H9 (cell line): Measurements from ENCODE around the gene ALDH1A1. TPM values are rescaled to one million over a fixed set of nuclear protein-coding genes. Genes with fewer than 3 reads are reported as not detected.

Source experiments
- DNase-seq: peaks from one replicate; pipeline ENCODE4 v3.0.0-alpha.2; 2017
- H2AFZ ChIP-seq: one replicate; pipeline ENCODE4 v1.6.1; 2013; ENCODE audit warnings: mild to moderate bottlenecking, low read length, control low read depth, moderate library complexity
- H2AK5ac ChIP-seq: 2 replicates; pipeline ENCODE4 v1.6.1; 2013; ENCODE audit warnings: low read length, control low read depth, mixed read lengths; ENCODE audit not compliant: insufficient read length
- H2BK120ac ChIP-seq: one replicate; pipeline ENCODE4 v1.6.1; 2013; ENCODE audit warnings: low read depth, mild to moderate bottlenecking, low read length, control low read depth, inconsistent platforms; ENCODE audit not compliant: poor library complexity, severe bottlenecking
- H2BK12ac ChIP-seq: 2 replicates; pipeline ENCODE4 v1.6.1; 2013; ENCODE audit warnings: low read length, control low read depth, mixed read lengths, low read depth; ENCODE audit not compliant: insufficient read length
- H2BK15ac ChIP-seq: 2 replicates; pipeline ENCODE4 v1.6.1; 2013; ENCODE audit warnings: low read depth, low read length, control low read depth
- H2BK20ac ChIP-seq: one replicate; pipeline ENCODE4 v1.6.1; 2013; ENCODE audit warnings: low read depth, mild to moderate bottlenecking, low read length, control low read depth, inconsistent platforms; ENCODE audit not compliant: poor library complexity, severe bottlenecking
- H2BK5ac ChIP-seq: 2 replicates; pipeline ENCODE4 v1.6.1; 2013; ENCODE audit warnings: low read length, control low read depth, mixed read lengths; ENCODE audit not compliant: insufficient read length
- H3K14ac ChIP-seq: 2 replicates; pipeline ENCODE4 v1.6.1; 2013; ENCODE audit warnings: low read length, control low read depth; ENCODE audit not compliant: insufficient read depth
- H3K18ac ChIP-seq: 2 replicates; pipeline ENCODE4 v1.6.1; 2013; ENCODE audit warnings: low read depth, mild to moderate bottlenecking, mixed read lengths, low read length, control low read depth; ENCODE audit not compliant: insufficient read length
- H3K23ac ChIP-seq: 2 replicates; pipeline ENCODE4 v1.6.1; 2013; ENCODE audit warnings: low read length, control low read depth, mixed read lengths, low read depth; ENCODE audit not compliant: insufficient read length
- H3K23me2 ChIP-seq: 2 replicates; pipeline ENCODE4 v1.6.1; 2013; ENCODE audit warnings: low read depth, mild to moderate bottlenecking, mixed read lengths, low read length, control low read depth; ENCODE audit not compliant: insufficient read length, poor library complexity, severe bottlenecking
- H3K27ac ChIP-seq: 2 replicates; pipeline ENCODE4 v1.5.1; 2013; ENCODE audit warnings: low read length, control low read depth, mixed read lengths, low read depth; ENCODE audit not compliant: insufficient read length
- H3K27me3 ChIP-seq: 2 replicates; pipeline ENCODE4 v1.6.1; 2013; ENCODE audit warnings: low read length, control low read depth, inconsistent platforms; ENCODE audit not compliant: insufficient read depth
- H3K4ac ChIP-seq: 2 replicates; pipeline ENCODE4 v1.6.1; 2013; ENCODE audit warnings: low read depth, mild to moderate bottlenecking, control low read depth, inconsistent platforms, low read length, moderate library complexity
- H3K4me1 ChIP-seq: 2 replicates; pipeline ENCODE4 v1.6.1; 2013; ENCODE audit warnings: low read length, control low read depth, inconsistent platforms; ENCODE audit not compliant: insufficient read depth
- H3K4me2 ChIP-seq: 2 replicates; pipeline ENCODE4 v1.6.1; 2013; ENCODE audit warnings: low read length, control low read depth, mixed read lengths; ENCODE audit not compliant: insufficient read length, insufficient read depth
- H3K56ac ChIP-seq: 2 replicates; pipeline ENCODE4 v1.6.1; 2013; ENCODE audit warnings: low read depth, mild to moderate bottlenecking, mixed read lengths, low read length, control low read depth; ENCODE audit not compliant: insufficient read length
- H3K79me1 ChIP-seq: 2 replicates; pipeline ENCODE4 v1.6.1; 2013; ENCODE audit warnings: low read depth, mild to moderate bottlenecking, moderate library complexity, low read length, control low read depth, inconsistent platforms; ENCODE audit not compliant: insufficient read depth, poor library complexity, severe bottlenecking
- H3K79me2 ChIP-seq: 2 replicates; pipeline ENCODE4 v1.6.1; 2013; ENCODE audit warnings: low read length, control low read depth, inconsistent platforms; ENCODE audit not compliant: insufficient read depth
- H3K9ac ChIP-seq: 2 replicates; pipeline ENCODE4 v1.6.1; 2013; ENCODE audit warnings: low read length, control low read depth, mixed read lengths; ENCODE audit not compliant: insufficient read length; ENCODE audit errors: extremely low read depth
- H3K9me3 ChIP-seq: one replicate; pipeline ENCODE4 v1.6.1; 2013; ENCODE audit warnings: low read depth, low read length, inconsistent platforms; ENCODE audit not compliant: control insufficient read depth
- H3T11ph ChIP-seq: one replicate; pipeline ENCODE4 v1.6.1; 2013; ENCODE audit warnings: mild to moderate bottlenecking, low read length, control low read depth, inconsistent platforms
- H4K20me1 ChIP-seq: one replicate; pipeline ENCODE4 v1.6.1; 2013; ENCODE audit not compliant: control insufficient read depth, insufficient read length, insufficient read depth
- H4K5ac ChIP-seq: 2 replicates; pipeline ENCODE4 v1.6.1; 2013; ENCODE audit warnings: low read depth, mild to moderate bottlenecking, mixed read lengths, low read length, control low read depth; ENCODE audit not compliant: insufficient read length
- H4K8ac ChIP-seq: replicated peaks from 2 replicates; pipeline ENCODE4 v1.6.1; 2013; ENCODE audit warnings: low read length, control low read depth, mixed read lengths, low read depth; ENCODE audit not compliant: insufficient read length
- H4K91ac ChIP-seq: 2 replicates; pipeline ENCODE4 v1.6.1; 2013; ENCODE audit warnings: low read depth, mild to moderate bottlenecking, moderate library complexity, mixed read lengths, low read length, control low read depth; ENCODE audit not compliant: insufficient read length
- H3K27ac Mint-ChIP-seq, 3 experiments: 2 replicates in 2 of 3; 3 replicates in 1 of 3; pipeline ENCODE4 v1.8.0; 2020 to 2021; ENCODE audit warnings: mixed read lengths in 3 of 3, mild to moderate bottlenecking in 1 of 3, moderate library complexity in 1 of 3
- H3K27me3 Mint-ChIP-seq: 2 replicates; pipeline ENCODE4 v1.8.0; 2021; ENCODE audit warnings: low read depth, mild to moderate bottlenecking, moderate library complexity, mixed read lengths
- H3K36me3 Mint-ChIP-seq, 3 experiments: 2 replicates in 2 of 3; 3 replicates in 1 of 3; pipeline ENCODE4 v1.8.0; 2020 to 2021; ENCODE audit warnings: low read depth in 3 of 3, mixed read lengths in 3 of 3; ENCODE audit not compliant: insufficient read depth in 1 of 3
- H3K4me1 Mint-ChIP-seq, 2 experiments: 2 replicates each; pipeline ENCODE4 v1.8.0; 2020; ENCODE audit warnings: mixed read lengths in 2 of 2
- H3K4me3 Mint-ChIP-seq, 2 experiments: 2 replicates in 1 of 2; 3 replicates in 1 of 2; pipeline ENCODE4 v1.8.0; 2020 to 2021; ENCODE audit warnings: mild to moderate bottlenecking in 2 of 2, mixed read lengths in 2 of 2, moderate library complexity in 1 of 2
- H3K9me3 Mint-ChIP-seq, 2 experiments: 2 replicates in 1 of 2; 3 replicates in 1 of 2; pipeline ENCODE4 v1.8.0; 2020; ENCODE audit warnings: mild to moderate bottlenecking in 2 of 2, mixed read lengths in 2 of 2, moderate library complexity in 1 of 2
- CTCF ChIP-seq: fragments of 200-600 bp; sonication (generic); conservative IDR thresholded peaks from 3 replicates; pipeline ENCODE4 v1.8.0; 2021; ENCODE audit warnings: antibody characterized with exemption, mild to moderate bottlenecking
- WGBS: extraction: QIAGEN DNeasy Blood & Tissue Kit; methylation state at CpG from one replicate; pipeline ENCODE4 v1.1.7; 2013; ENCODE audit warnings: missing lambda C conversion rate, low lambda C conversion rate, mixed read lengths; ENCODE audit not compliant: insufficient read length; ENCODE audit errors: extremely low coverage; 5-methylcytosine and 5-hydroxymethylcytosine counted together
- total RNA-seq: library from RNA; stranded (reverse); gene quantifications from 2 replicates; pipeline ENCODE4 v1.2.1, GENCODE V29; 2021

The ALDH1A1 gene
- total RNA-seq, 1 experiment from 2014 or later = 1.1 TPM

DNA sequence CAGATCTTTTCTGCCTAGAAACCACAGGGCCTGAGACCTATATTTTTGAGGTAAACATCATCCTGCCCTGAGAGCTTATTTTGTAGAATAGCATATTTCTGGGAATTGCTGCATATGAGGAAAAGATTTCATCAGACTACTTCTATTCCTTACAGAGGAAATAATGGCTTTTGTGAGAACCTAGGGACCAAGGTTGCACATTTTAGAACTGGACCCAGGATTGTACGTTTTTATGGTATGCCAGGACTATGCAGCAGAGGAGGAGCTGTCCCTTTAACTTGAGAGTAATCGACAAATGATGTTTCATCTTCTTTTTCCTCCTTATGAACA is 2.2 kb upstream of the ALDH1A1 start:
- H3K27ac ChIP-seq = no peak overlapping the region
- no peaks in the 10 kb centered on the region for H4K20me1 ChIP-seq
- no peak overlapping the region for H3K23ac ChIP-seq
- H3K79me1 ChIP-seq = no peaks in the 10 kb centered on the region
- H2BK20ac ChIP-seq = no peak overlapping the region
- peaks cover 13 to 14% of the 10 kb centered on the region in 2 experiments for H3K9me3 Mint-ChIP-seq
- H3K4me1 ChIP-seq = peaks cover 2% of the 10 kb centered on the region; the same call in 1 of the 2 replicates
- no peak overlapping the region for H2BK12ac ChIP-seq
- H3K79me2 ChIP-seq = no peaks in the 10 kb centered on the region
- no peak for DNase-seq
- no peak for TF ChIP-seq CTCF
- no peak overlapping the region for H4K91ac ChIP-seq
- H3K18ac ChIP-seq = no peak overlapping the region
- no peaks in the 10 kb centered on the region for H3K27me3 ChIP-seq
- H3K27me3 Mint-ChIP-seq = no peaks in the 10 kb centered on the region
- H3K4ac ChIP-seq = no peak overlapping the region
- H3K9me3 ChIP-seq = peaks cover 5% of the 10 kb centered on the region
- H3K56ac ChIP-seq = no peak overlapping the region
- no peak overlapping the region for H2AK5ac ChIP-seq
- peaks cover 19 to 23% of the 10 kb centered on the region in 2 experiments for H3K4me1 Mint-ChIP-seq
- no peak overlapping the region for H2BK5ac ChIP-seq
- no peak overlapping the region for H2BK15ac ChIP-seq
- H3K4me3 Mint-ChIP-seq = no peak overlapping the region
- no peak overlapping the region for H3T11ph ChIP-seq
- H4K8ac ChIP-seq = no peak overlapping the region
- H3K23me2 ChIP-seq = no peaks in the 10 kb centered on the region
- H3K9ac ChIP-seq = no peak overlapping the region
- no peak overlapping the region for H3K4me2 ChIP-seq
- no peak overlapping the region; a peak in 1 of 7 replicates for H3K27ac Mint-ChIP-seq
- H4K5ac ChIP-seq = no peak overlapping the region
- H2BK120ac ChIP-seq = no peak overlapping the region
- H2AFZ ChIP-seq = no peak overlapping the region
- peaks cover 6 to 18% (median 13%) of the 10 kb centered on the region in 3 experiments; a peak in 5 of 7 replicates for H3K36me3 Mint-ChIP-seq
- no peak overlapping the region for H3K14ac ChIP-seq
- no CpG with 5 or more reads among the region's 2 CpGs for WGBS
